ENCODE results near the gene TEX12.

- TF ChIP-seq, protein P1, sequence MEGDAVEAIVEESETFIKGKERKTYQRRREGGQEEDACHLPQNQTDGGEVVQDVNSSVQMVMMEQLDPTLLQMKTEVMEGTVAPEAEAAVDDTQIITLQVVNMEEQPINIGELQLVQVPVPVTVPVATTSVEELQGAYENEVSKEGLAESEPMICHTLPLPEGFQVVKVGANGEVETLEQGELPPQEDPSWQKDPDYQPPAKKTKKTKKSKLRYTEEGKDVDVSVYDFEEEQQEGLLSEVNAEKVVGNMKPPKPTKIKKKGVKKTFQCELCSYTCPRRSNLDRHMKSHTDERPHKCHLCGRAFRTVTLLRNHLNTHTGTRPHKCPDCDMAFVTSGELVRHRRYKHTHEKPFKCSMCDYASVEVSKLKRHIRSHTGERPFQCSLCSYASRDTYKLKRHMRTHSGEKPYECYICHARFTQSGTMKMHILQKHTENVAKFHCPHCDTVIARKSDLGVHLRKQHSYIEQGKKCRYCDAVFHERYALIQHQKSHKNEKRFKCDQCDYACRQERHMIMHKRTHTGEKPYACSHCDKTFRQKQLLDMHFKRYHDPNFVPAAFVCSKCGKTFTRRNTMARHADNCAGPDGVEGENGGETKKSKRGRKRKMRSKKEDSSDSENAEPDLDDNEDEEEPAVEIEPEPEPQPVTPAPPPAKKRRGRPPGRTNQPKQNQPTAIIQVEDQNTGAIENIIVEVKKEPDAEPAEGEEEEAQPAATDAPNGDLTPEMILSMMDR (IDR thresholded peaks at IDR 0.05; ENCODE audit: borderline replicate concordance, extremely low read depth, low read length, poor library complexity, severe bottlenecking) = no peak
- no peak for TF ChIP-seq EZH2 (IDR thresholded peaks at IDR 0.05; ENCODE audit: borderline replicate concordance, low read depth, low read length, severe bottlenecking)
Observed at GRCh38 chr11:112195951-112196351, 28.8 kb downstream of the TEX12 start.

Measured in DND-41 (cell line).